ENCODE data around the gene CCDC15. TPM values are rescaled to one million over a fixed set of nuclear protein-coding genes. Genes with fewer than 3 reads are reported as not detected.

Gene CCDC15
- total and polyA plus RNA-seq, 2 donors (not counting 1 experiment from before 2014, with no cell fraction given) = 0.31 to 1.8 TPM

- ATAC-seq (ENCODE audit: low read depth) = no peak
- no peak overlapping the region for H3K9ac ChIP-seq (ENCODE audit: low read length)
Observed at GRCh38 chr11:125080531-125080911, 126.5 kb downstream of the CCDC15 start.

More at GRCh38 chr11:125080531-125080911, 126.5 kb downstream of the CCDC15 start:
- no peak for DNase-seq
- Mint-ChIP-seq H3K27ac (no peak overlapping the region), H3K27me3 (no peaks in the 10 kb centered on the region), H3K9me3 (ENCODE audit: insufficient read depth) (no peaks in the 10 kb centered on the region), H3K4me1 (no peaks in the 10 kb centered on the region), H3K4me3 (no peak overlapping the region)
- TF ChIP-seq CTCF (IDR thresholded peaks at IDR 0.05) (no peak), EZH2 (IDR thresholded peaks at IDR 0.05; ENCODE audit: borderline replicate concordance, insufficient read depth, low read depth, low read length, poor library complexity, severe bottlenecking) (no peak)
- Histone ChIP-seq H3K4me3 (ENCODE audit: control extremely low read depth in 1 of 5, extremely low read depth in 1 of 5, insufficient read depth in 1 of 5, low read depth in 2 of 5, low read length in 4 of 5) (no peak overlapping the region), H3K4me1 (ENCODE audit: control insufficient read depth in 2 of 2, insufficient read depth in 2 of 2, low read length in 2 of 2) (no peaks in the 10 kb centered on the region), H4K20me1 (ENCODE audit: control insufficient read depth, insufficient read depth, low read length, poor library complexity, severe bottlenecking) (no peaks in the 10 kb centered on the region), H3K79me2 (ENCODE audit: control insufficient read depth, insufficient read depth, low read length) (no peaks in the 10 kb centered on the region), H2AFZ (ENCODE audit: insufficient read depth, low read depth, low read length, poor library complexity, severe bottlenecking) (no peak overlapping the region), H3K4me2 (replicated peaks; ENCODE audit: low read depth, low read length, poor library complexity, severe bottlenecking) (no peak overlapping the region), H3K27ac (ENCODE audit: low read length in 2 of 2) (no peak overlapping the region), H3K27me3 (replicated peaks in 1 of 4; ENCODE audit: control extremely low read depth in 1 of 4, control insufficient read depth in 3 of 4, insufficient read depth in 4 of 4, low read length in 3 of 4) (no peaks in the 10 kb centered on the region), H3K36me3 (replicated peaks in 1 of 2; ENCODE audit: control extremely low read depth in 1 of 2, control insufficient read depth in 1 of 2, extremely low read depth in 1 of 2, insufficient read depth in 2 of 2, low read length in 1 of 2) (peaks cover 0 to 2% of the 10 kb centered on the region in 2 experiments), H3K9me3 (ENCODE audit: control extremely low read depth in 1 of 3, control insufficient read depth in 2 of 3, insufficient read depth in 1 of 3, low read length in 2 of 3) (no peaks in the 10 kb centered on the region)
- 81% methylated on average over 2 of the region's 12 CpGs for WGBS (ENCODE audit: insufficient coverage)
- ChIA-PET CTCF (no interaction called here), POLR2A (no interaction called here)
- intact Hi-C loops (cut with micrococcal nuclease) = no loop called here

Measured in B cell (primary cell).